Heart left ventricle (tissue), 13 donors: ENCODE measurements around the gene IL20RA.

Experiments
- CTCF ChIP-seq, 12 donors: fragments of 200-600 bp; sonication (generic) in 4 of 12; IDR thresholded peaks; one replicate each; pipeline versions ENCODE4 v1.5.0 to v1.8.0; 2018 to 2022; ENCODE audit warnings: antibody characterized with exemption in 12 of 12, mild to moderate bottlenecking in 5 of 12
- POLR2A ChIP-seq, 2 donors: fragments of 450-650 bp; IDR thresholded peaks; one replicate each; pipeline ENCODE4 v1.6.1; 2017; ENCODE audit warnings: antibody characterized with exemption in 2 of 2, mild to moderate bottlenecking in 2 of 2, moderate library complexity in 2 of 2
- donor health status: ischemic (EF 13 %, LVEDD 7.1; RV severe dilation, severe dysfunction).
- donor health status: DM: no; HTN: yes; CAD: no.
- donor health status: DM: no; HTN: no; CAD: no.
- donor health status: ischemic (EF 25% LVEDD 6.9; RV normal size, moderate dysfunction).
- donor health status: ischemic (EF 25% LVEDD 5.7; RV mildly dilated, moderate dysfunction).
- donor health status: ischemic (EF 35%, LVEDD 5.7; RV mildly dilated, moderate dysfunction).
- donor health status: nonischemic (EF 11% LVEDD 7.7; RV severe dilation, severe dysfunction).
- donor health status: DM: yes; HTN: yes; CAD: no.
- donor health status: PGD.
- donor health status: ischemic (EF 29% LVEDD 5.4; RV normal size, mild dysfunction).
- donor health status: nonischemic (EF 23%, LVEDD 6.1; RV moderate dilation, normal function).

- TF ChIP-seq CTCF (IDR thresholded peaks at IDR 0.05) (no peak), POLR2A (IDR thresholded peaks at IDR 0.05) (no peak)
Observed at GRCh38 chr6:136952714-136953260, 92.0 kb downstream of the IL20RA start.
